Adipose tissue (tissue), 3 donors: ENCODE data around the gene BTLA. TPM values are rescaled to one million over a fixed set of nuclear protein-coding genes. Genes with fewer than 3 reads are reported as not detected.

Experiments
- H3K27ac ChIP-seq: one replicate; pipeline ENCODE4 v1.5.1; 2013; ENCODE audit warnings: low read depth, low read length
- whole genome bisulfite sequencing, 3 donors: extraction: QIAGEN DNeasy Blood & Tissue Kit; methylation state at CpG; one replicate each; pipeline ENCODE4 v1.1.7; 2013; 5-methylcytosine and 5-hydroxymethylcytosine counted together
- polyA plus RNA-seq, 3 donors: library from polyadenylated mRNA; stranded (reverse); fragments of 200-250 nt; gene quantifications; one replicate each; pipeline ENCODE4 v1.2.3, GENCODE V29; 2013
- donor health status: healthy with polysubstance abuse.
- donor health status: Bipolar disorder and iron deficiency.
- donor health status: healthy.

BTLA gene
- polyA plus RNA-seq, 3 donors = 0.43 to 1.2 TPM; not detected in 1

DNA sequence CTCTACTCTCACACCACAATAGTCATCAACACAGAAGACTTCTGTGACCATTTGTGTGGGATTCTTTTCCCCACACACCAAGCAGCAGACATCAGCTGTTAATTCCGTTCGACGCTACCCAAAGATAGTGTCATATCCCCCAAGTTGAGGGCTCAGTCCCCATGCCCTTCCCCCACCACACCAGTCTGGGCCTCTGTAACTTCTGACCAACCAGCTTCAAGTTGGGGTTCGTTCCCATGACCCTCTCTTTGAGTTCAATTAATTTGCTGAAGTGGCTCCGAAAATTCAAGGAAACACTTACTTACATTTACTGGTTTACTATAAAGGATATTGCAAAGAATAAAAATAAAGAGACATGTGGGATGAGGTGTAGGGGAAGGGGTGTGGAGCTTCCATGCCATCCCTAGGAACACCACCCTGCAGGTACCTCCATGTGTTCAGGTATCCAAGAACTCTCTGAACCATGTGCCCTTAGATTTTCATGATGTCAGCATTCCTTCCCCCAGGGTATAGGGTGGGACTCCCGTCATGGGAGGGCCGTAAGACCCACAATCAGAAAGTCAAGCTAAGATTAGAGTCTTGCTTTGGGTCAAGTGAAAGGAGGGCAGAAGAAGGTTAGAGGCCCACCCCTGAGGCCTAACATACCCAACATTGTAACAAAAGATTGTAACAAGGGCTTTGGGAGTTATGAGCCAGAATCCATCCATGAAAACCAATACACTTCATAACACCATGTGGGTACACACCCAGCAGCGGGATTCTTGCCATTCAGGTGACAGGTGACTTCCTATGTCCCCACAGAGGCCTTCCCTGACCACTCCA lies 82.7 kb downstream of the BTLA start:
- H3K27ac ChIP-seq = no peak overlapping the region
- WGBS, 3 donors = 88 to 94% (median 93%) methylated on average over 8 of the region's 8 CpGs

DNA sequence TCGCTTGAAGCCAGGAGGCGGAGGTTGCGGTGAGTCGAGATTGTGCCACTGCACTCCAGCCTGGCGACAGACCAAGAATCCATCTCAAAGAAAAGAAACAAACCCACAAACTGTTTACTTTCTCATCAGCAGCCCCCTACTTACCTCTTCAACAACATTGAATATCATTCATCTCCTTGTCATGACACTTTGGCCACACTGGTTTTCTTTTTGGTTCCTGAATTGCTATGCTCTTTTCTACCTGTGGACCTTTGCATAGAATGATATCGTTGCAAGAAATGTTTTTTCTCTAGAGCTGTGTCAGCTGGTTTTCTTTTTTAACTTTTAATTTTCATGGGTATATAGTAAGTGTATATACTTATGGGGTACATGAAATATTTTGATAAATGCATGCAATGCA lies 83.9 kb downstream of the BTLA start:
- no peak overlapping the region for H3K27ac ChIP-seq
- WGBS, 3 donors = 89 to 98% (median 96%) methylated on average over 6 of the region's 6 CpGs

Other genes starting within 250 kb of the BTLA start
- under 1 TPM in 1 of 3 donors, not detected in 2; 0.06 TPM for gene SLC9C1, start 205.3 kb downstream of the BTLA start, polyA plus RNA-seq
- 10 to 100 TPM in 2 of 3 donors, 1 to 10 TPM in 1; 2.6 to 25.7 (median 13.0) TPM for gene CD200, start 166.3 kb downstream of the BTLA start, polyA plus RNA-seq
- gene ATG3, start 62.5 kb upstream of the BTLA start, polyA plus RNA-seq = 10 to 100 TPM; 31.4 to 47.9 (median 44.2) TPM
- gene SLC35A5, start 62.6 kb upstream of the BTLA start, polyA plus RNA-seq = 10 to 100 TPM in 2 of 3 donors, 1 to 10 TPM in 1; 6.5 to 13.0 (median 12.0) TPM
- gene CCDC80, start 141.7 kb upstream of the BTLA start, polyA plus RNA-seq = 100 to 1,000 TPM in 1 of 3 donors, 10 to 100 TPM in 2; 16.5 to 213 (median 81.7) TPM